ENCODE data around the gene TMC8.
"Not testable (repeated sequence)": the region's sequence is repeated elsewhere in the genome, so short reads cannot be mapped to it uniquely, and the experiment has no call there.

TMC8 gene

DNA sequence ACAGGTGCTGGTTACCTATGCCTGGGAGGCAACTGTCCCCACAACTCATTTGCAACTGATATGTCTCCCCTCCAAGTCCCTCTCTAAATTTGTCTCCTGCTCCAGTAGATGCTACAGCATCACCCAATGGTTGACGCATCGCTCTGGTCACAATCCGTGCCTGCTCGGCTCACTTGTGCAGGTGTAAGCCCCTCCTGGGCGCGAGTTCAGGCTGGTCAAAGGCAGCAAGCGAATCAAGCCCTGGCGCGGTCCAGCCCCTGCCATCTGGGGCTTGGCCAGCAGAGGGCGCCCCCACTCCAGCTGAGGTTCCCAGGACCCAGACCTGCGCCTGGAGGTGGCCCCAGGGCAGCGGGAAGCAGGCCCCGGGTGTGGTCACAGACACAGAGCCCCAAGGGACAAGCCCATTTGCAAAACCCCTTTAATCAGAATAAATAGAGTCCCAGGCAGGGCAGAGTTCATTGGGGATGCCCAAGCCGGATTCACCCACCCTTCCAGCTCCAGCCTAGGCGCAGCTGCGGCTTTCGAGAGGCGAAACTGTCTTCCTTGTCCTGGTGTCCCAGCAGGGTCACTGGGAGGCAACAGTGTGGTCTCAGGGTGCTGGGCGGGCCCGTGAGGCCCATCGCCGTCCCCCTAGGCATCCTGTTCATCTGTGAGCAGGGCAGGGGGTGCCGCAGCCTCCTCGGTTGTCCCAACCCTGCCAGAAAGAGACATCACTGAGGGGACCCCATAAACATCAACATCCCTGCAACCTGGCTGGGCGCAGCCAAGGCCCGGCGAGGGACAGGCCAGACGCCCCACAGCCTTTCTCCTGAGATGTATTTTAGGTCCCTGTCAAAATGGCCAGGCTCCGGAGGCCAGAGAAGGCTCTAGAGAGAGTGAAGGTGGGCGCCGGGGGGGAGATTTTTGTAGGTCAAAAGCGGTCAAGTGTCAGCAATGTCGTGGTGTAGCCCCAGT is 17.8 kb upstream of the TMC8 start:
- Histone ChIP-seq H3K9ac (ENCODE audit: low read length) (no peak overlapping the region), H3K36me3 (replicated peaks; ENCODE audit: low read depth, low read length) (peaks cover 56% of the 10 kb centered on the region), H2AFZ (ENCODE audit: low read depth, low read length) (no peak overlapping the region), H3K4me3 (ENCODE audit: low read length) (no peak overlapping the region), H3K27ac (ENCODE audit: low read length) (no peak overlapping the region), H3K4me2 (ENCODE audit: low read length) (no peak overlapping the region), H3K9me3 (ENCODE audit: insufficient read depth, low read length) (no peaks in the 10 kb centered on the region), H3K79me2 (ENCODE audit: low read length) (no peaks in the 10 kb centered on the region), H3K27me3 (ENCODE audit: low read depth, low read length) (no peaks in the 10 kb centered on the region), H4K20me1 (ENCODE audit: insufficient read depth, low read length) (peaks cover 8% of the 10 kb centered on the region; the same call in 1 of the 2 replicates), H3K4me1 (ENCODE audit: low read length) (peaks cover 17% of the 10 kb centered on the region)
- no peak for TF ChIP-seq EZH2phosphoT487 (IDR thresholded peaks at IDR 0.05; ENCODE audit: low read depth)
- TF ChIP-seq, protein P1, sequence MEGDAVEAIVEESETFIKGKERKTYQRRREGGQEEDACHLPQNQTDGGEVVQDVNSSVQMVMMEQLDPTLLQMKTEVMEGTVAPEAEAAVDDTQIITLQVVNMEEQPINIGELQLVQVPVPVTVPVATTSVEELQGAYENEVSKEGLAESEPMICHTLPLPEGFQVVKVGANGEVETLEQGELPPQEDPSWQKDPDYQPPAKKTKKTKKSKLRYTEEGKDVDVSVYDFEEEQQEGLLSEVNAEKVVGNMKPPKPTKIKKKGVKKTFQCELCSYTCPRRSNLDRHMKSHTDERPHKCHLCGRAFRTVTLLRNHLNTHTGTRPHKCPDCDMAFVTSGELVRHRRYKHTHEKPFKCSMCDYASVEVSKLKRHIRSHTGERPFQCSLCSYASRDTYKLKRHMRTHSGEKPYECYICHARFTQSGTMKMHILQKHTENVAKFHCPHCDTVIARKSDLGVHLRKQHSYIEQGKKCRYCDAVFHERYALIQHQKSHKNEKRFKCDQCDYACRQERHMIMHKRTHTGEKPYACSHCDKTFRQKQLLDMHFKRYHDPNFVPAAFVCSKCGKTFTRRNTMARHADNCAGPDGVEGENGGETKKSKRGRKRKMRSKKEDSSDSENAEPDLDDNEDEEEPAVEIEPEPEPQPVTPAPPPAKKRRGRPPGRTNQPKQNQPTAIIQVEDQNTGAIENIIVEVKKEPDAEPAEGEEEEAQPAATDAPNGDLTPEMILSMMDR (IDR thresholded peaks at IDR 0.05; ENCODE audit: low read depth, low read length): peak; percentile 91

DNA sequence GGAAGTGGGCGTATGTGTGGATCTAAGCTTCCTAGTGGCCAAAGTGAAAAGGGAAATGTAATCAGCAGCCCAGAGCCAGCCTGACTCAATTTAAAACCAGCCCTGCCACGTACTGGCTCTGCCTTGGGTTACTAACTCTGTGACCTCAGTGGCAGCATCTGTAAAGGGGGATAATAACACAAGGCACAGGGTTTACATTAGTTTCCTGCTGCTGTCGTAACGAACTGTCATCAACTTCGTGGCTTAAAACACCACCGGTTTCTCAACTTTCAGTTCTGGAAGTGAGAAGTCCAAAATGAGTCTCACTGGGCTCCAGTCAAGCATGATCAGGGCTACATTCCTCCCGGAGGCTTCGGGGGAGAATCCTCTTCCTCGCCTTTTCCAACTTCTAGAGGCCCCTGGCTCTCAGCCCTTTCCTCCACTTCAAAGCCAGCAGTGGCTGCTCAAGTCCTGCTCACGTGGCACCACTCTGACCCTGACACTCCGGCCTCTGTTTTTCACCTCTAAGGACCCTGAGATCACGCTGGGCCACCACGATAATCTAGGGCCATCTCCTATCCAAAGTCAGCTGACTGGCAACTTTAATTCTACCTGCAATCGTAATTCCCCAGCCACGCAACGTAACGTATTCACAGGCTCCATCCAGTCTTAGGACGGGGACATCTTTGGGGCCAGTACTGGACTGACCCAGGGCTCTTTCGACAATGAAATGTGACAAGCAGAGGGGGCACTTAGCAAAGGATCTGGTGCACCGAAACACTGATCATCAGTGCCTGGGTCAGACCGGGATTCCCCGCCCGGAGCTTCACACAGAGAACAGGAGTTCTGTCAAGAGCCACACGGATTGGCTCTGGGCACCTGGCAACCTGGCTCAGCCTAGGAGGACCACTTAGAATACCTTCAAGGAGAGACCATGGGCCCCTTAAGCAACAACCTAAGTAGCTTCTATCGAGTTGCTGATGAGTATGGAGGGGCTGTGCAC is 16.5 kb upstream of the TMC8 start:
- Histone ChIP-seq H3K36me3 (replicated peaks; ENCODE audit: low read depth, low read length) (peaks cover 59% of the 10 kb centered on the region), H3K27ac (ENCODE audit: low read length) (no peak overlapping the region), H3K79me2 (ENCODE audit: low read length) (no peaks in the 10 kb centered on the region), H3K4me3 (ENCODE audit: low read length) (no peak overlapping the region), H3K4me2 (ENCODE audit: low read length) (0 out of 2 replicates have a peak overlapping the region, but pooled peaks have one; percentile 7), H3K27me3 (ENCODE audit: low read depth, low read length) (no peaks in the 10 kb centered on the region), H3K9ac (ENCODE audit: low read length) (no peak overlapping the region), H3K9me3 (ENCODE audit: insufficient read depth, low read length) (no peaks in the 10 kb centered on the region), H3K4me1 (ENCODE audit: low read length) (peaks cover 17% of the 10 kb centered on the region), H4K20me1 (ENCODE audit: insufficient read depth, low read length) (peaks cover 8% of the 10 kb centered on the region; the same call in 1 of the 2 replicates), H2AFZ (ENCODE audit: low read depth, low read length) (no peak overlapping the region)
- no peak for TF ChIP-seq EZH2phosphoT487 (IDR thresholded peaks at IDR 0.05; ENCODE audit: low read depth)
- TF ChIP-seq, protein P1 (IDR thresholded peaks at IDR 0.05; ENCODE audit: low read depth, low read length): no peak

DNA sequence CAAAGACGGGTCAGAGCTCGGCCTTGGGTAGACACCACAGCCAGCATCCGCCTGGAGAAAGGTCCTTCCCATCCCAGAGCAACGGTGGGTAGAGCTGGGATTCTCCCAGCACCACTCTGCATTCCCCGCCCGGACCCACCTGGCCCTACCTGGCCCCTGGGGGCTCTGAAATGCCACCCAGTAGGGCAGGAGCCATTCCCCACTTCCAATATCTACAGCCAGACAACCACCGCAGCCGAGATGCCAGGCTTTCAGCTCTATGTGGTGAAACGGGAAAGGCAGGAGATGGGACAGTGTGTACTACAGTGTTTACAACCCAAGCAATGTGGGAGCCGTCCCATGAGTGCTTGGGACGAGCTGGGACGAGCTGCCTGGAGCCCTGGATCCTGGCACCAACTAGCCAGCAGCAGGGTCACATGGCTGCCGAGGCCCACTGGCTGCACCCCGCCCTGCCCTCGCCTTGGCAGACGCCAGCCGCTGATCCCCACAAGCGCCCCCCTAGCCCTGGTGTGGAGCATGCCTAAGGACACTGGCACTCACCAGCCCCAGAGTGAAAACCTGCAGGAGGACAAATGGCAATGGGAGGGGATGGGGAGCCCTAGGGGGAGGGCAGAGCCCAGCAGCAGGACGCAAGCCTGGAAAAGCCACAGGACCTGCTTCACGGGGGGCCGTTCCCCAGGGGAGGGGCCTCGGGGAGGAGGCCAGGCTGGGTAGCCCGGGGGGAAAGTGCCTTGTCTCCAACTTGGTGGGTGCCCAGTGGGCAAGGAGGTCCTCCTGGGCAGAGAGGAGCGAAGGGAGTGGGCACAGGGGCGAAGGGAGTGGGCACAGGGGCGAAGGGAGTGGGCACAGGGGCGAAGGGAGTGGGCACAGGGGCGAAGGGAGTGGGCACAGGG is 15.5 kb upstream of the TMC8 start:
- TF ChIP-seq EZH2phosphoT487 (IDR thresholded peaks at IDR 0.05; ENCODE audit: low read depth): no peak
- TF ChIP-seq, protein P1 (IDR thresholded peaks at IDR 0.05; ENCODE audit: low read depth, low read length): no peak
- Histone ChIP-seq H3K9ac (ENCODE audit: low read length) (no peak overlapping the region), H3K27me3 (ENCODE audit: low read depth, low read length) (no peaks in the 10 kb centered on the region), H3K4me2 (ENCODE audit: low read length) (no peak overlapping the region), H3K27ac (ENCODE audit: low read length) (no peak overlapping the region), H3K9me3 (ENCODE audit: insufficient read depth, low read length) (no peaks in the 10 kb centered on the region), H2AFZ (ENCODE audit: low read depth, low read length) (no peak overlapping the region), H3K4me1 (ENCODE audit: low read length) (peaks cover 17% of the 10 kb centered on the region), H3K36me3 (replicated peaks; ENCODE audit: low read depth, low read length) (peaks cover 60% of the 10 kb centered on the region), H4K20me1 (ENCODE audit: insufficient read depth, low read length) (peaks cover 8% of the 10 kb centered on the region; the same call in 1 of the 2 replicates), H3K4me3 (ENCODE audit: low read length) (no peak overlapping the region), H3K79me2 (ENCODE audit: low read length) (no peaks in the 10 kb centered on the region)

DNA sequence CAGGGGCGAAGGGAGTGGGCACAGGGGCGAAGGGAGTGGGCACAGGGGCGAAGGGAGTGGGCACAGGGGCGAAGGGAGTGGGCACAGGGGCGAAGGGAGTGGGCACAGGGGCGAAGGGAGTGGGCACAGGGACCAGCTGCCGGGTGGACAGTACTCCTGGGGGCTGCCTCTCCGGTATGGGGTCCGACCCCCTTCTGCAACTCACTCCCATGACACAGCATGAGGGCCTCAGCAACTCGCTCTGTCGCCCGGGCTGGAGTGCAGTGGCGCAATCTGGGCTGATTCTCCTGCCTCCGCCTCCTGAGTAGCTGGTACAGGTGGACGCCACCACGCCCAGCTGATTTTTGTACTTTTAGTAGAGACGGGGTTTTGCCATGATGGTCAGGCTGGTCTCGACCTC is 14.8 kb upstream of the TMC8 start:
- Histone ChIP-seq H3K36me3 (replicated peaks; ENCODE audit: low read depth, low read length) (peaks cover 58% of the 10 kb centered on the region), H3K4me1 (ENCODE audit: low read length) (peaks cover 17% of the 10 kb centered on the region)
- not testable (repeated sequence) for H3K79me2 ChIP-seq (ENCODE audit: low read length); H3K9ac ChIP-seq (ENCODE audit: low read length); H3K4me2 ChIP-seq (ENCODE audit: low read length); H3K27me3 ChIP-seq (ENCODE audit: low read depth, low read length); H4K20me1 ChIP-seq (ENCODE audit: insufficient read depth, low read length); H3K4me3 ChIP-seq (ENCODE audit: low read length); H3K9me3 ChIP-seq (ENCODE audit: insufficient read depth, low read length); H3K27ac ChIP-seq (ENCODE audit: low read length); H2AFZ ChIP-seq (ENCODE audit: low read depth, low read length)

Measured in OCI-LY3 (cell line).